B cell (primary cell): Measurements from ENCODE around the gene GGNBP2. TPM values are rescaled to one million over a fixed set of nuclear protein-coding genes. Genes with fewer than 3 reads are reported as not detected.

Experiments
- ATAC-seq: fragments of 200-7000 bp; cut with Tn5 transposase; one replicate; pipeline ENCODE4 v1.10.0; 2021; ENCODE audit warnings: low read depth, mild to moderate bottlenecking, moderate number of reproducible peaks, moderate library complexity
- CTCF ChIA-PET: fragments of 350-600 bp; sonication (Branson Sonifier 250); formaldehyde crosslinking; loops from one replicate; lab custom pipeline; 2021; ENCODE audit warnings: antibody characterized with exemption, inconsistent platforms; lab: Charles Lee
- POLR2A ChIA-PET: fragments of 350-600 bp; sonication (Branson Sonifier 250); formaldehyde crosslinking; loops from one replicate; lab custom pipeline; 2021; ENCODE audit warnings: antibody characterized with exemption; lab: Charles Lee
- DNase-seq: peaks from one replicate; pipeline ENCODE4 v3.0.0; 2013
- H2AFZ ChIP-seq: 2 replicates; pipeline ENCODE4 v1.6.1; 2012; ENCODE audit warnings: mild to moderate bottlenecking, low read depth, low read length; ENCODE audit not compliant: insufficient read depth, poor library complexity, severe bottlenecking
- H3K27ac ChIP-seq, 2 donors: 1 replicate in 1 of 2; 2 replicates in 1 of 2; pipeline ENCODE4 v1.5.1; 2012 to 2013; ENCODE audit warnings: low read length in 2 of 2, mild to moderate bottlenecking in 2 of 2, moderate library complexity in 1 of 2
- H3K27me3 ChIP-seq, 4 experiments: fragments of 200-600 bp in 1 of 4; sonication (generic) in 1 of 4; replicated peaks in 1 of 4; 1 replicate in 2 of 4; 2 replicates in 2 of 4; pipeline versions ENCODE4 v1.6.1 to v1.7.0; 2013 to 2016; ENCODE audit warnings: low read length in 3 of 4, mild to moderate bottlenecking in 2 of 4, mixed read lengths in 1 of 4, moderate library complexity in 1 of 4; ENCODE audit not compliant: insufficient read depth in 4 of 4, control insufficient read depth in 3 of 4; ENCODE audit errors: control extremely low read depth in 1 of 4
- H3K36me3 ChIP-seq, 2 experiments: replicated peaks in 1 of 2; 1 replicate in 1 of 2; 2 replicates in 1 of 2; pipeline versions ENCODE4 v1.6.1 to v1.7.1; 2013; ENCODE audit warnings: low read length in 1 of 2; ENCODE audit not compliant: insufficient read depth in 2 of 2, control insufficient read depth in 1 of 2; ENCODE audit errors: control extremely low read depth in 1 of 2, extremely low read depth in 1 of 2
- H3K4me1 ChIP-seq, 2 donors: fragments of 200-600 bp in 1 of 2; sonication (generic) in 1 of 2; 1 replicate in 1 of 2; 2 replicates in 1 of 2; pipeline versions ENCODE4 v1.5.1 to v1.6.1; 2013 to 2017; ENCODE audit warnings: low read length in 2 of 2; ENCODE audit not compliant: control insufficient read depth in 2 of 2, insufficient read depth in 2 of 2
- H3K4me2 ChIP-seq: replicated peaks from 2 replicates; pipeline ENCODE3; 2012; ENCODE audit warnings: mild to moderate bottlenecking, low read depth, low read length; ENCODE audit not compliant: poor library complexity, severe bottlenecking
- H3K4me3 ChIP-seq, 5 experiments: fragments of 200-600 bp in 1 of 5; sonication (generic) in 1 of 5; 1 replicate in 3 of 5; 2 replicates in 2 of 5; pipeline versions ENCODE4 v1.5.1 to v1.7.0; 2011 to 2016; ENCODE audit warnings: low read length in 4 of 5, mild to moderate bottlenecking in 4 of 5, low read depth in 2 of 5, control low read depth in 1 of 5, moderate library complexity in 1 of 5; ENCODE audit not compliant: insufficient read depth in 1 of 5; ENCODE audit errors: control extremely low read depth in 1 of 5, extremely low read depth in 1 of 5
- H3K79me2 ChIP-seq: fragments of 200-600 bp; sonication (generic); one replicate; pipeline ENCODE4 v1.6.0; 2016; ENCODE audit warnings: low read length; ENCODE audit not compliant: control insufficient read depth, insufficient read depth
- H3K9ac ChIP-seq: fragments of 200-600 bp; sonication (generic); 2 replicates; pipeline ENCODE4 v1.6.1; 2017; ENCODE audit warnings: mild to moderate bottlenecking, low read length, moderate library complexity
- H3K9me3 ChIP-seq, 3 donors: one replicate each; pipeline versions ENCODE4 v1.6.1 to v1.7.1; 2013; ENCODE audit warnings: low read length in 2 of 3; ENCODE audit not compliant: control insufficient read depth in 2 of 3, insufficient read depth in 1 of 3; ENCODE audit errors: control extremely low read depth in 1 of 3
- H4K20me1 ChIP-seq: 2 replicates; pipeline ENCODE4 v1.6.0; 2012; ENCODE audit warnings: mild to moderate bottlenecking, low read length; ENCODE audit not compliant: insufficient read depth, control insufficient read depth, poor library complexity, severe bottlenecking
- H3K27ac Mint-ChIP-seq: one replicate; pipeline ENCODE4 v1.8.0; 2021; ENCODE audit warnings: mixed read lengths
- H3K27me3 Mint-ChIP-seq: one replicate; pipeline ENCODE4 v1.8.0; 2021; ENCODE audit warnings: mixed read lengths
- H3K4me1 Mint-ChIP-seq: one replicate; pipeline ENCODE4 v1.8.0; 2021; ENCODE audit warnings: mixed read lengths
- H3K4me3 Mint-ChIP-seq: one replicate; pipeline ENCODE4 v1.8.0; 2021; ENCODE audit warnings: mixed read lengths
- H3K9me3 Mint-ChIP-seq: one replicate; pipeline ENCODE4 v1.8.0; 2022; ENCODE audit warnings: mixed read lengths; ENCODE audit not compliant: insufficient read depth
- CTCF ChIP-seq: fragments of 200-600 bp; IDR thresholded peaks from one replicate; pipeline ENCODE4 v1.8.0; 2022; ENCODE audit warnings: antibody characterized with exemption, mild to moderate bottlenecking
- EZH2 ChIP-seq: IDR thresholded peaks from 2 replicates; pipeline ENCODE4 v1.6.1; 2012; ENCODE audit warnings: borderline replicate concordance, low read depth, mild to moderate bottlenecking, moderate library complexity, low read length; ENCODE audit not compliant: insufficient read depth, poor library complexity, severe bottlenecking
- WGBS: methylation state at CpG from one replicate; pipeline ENCODE4 v1.1.5; 2013; ENCODE audit warnings: missing lambda C conversion rate; ENCODE audit not compliant: insufficient coverage; 5-methylcytosine and 5-hydroxymethylcytosine counted together
- intact Hi-C: fragments of 100-400 bp; cut with micrococcal nuclease; formaldehyde crosslinking; loops from one replicate; pipeline ENCODE4 v1.10.0; 2022
- polyA plus RNA-seq: library from polyadenylated mRNA; depleted of rRNA; stranded (reverse); fragments of >200 nt; gene quantifications from 2 replicates; pipeline ENCODE4 v1.2.3, GENCODE V29; 2012
- total RNA-seq, 2 donors: library from RNA; stranded (reverse); fragments of 120-200 nt in 1 of 2; gene quantifications; 1 replicate in 1 of 2; 2 replicates in 1 of 2; pipeline versions ENCODE4 v1.2.3 to v1.2.4, GENCODE V29; 2013 to 2022

The GGNBP2 gene
- total and polyA plus RNA-seq, 2 donors (not counting 1 experiment from before 2014, with no cell fraction given): 107 to 137 TPM

GRCh38 chr17:36498155-36498554 is 46.6 kb upstream of the GGNBP2 start:
- H3K27ac Mint-ChIP-seq: no peak overlapping the region
- Histone ChIP-seq H3K4me1 (no peaks in the 10 kb centered on the region), H3K9me3 (no peaks in the 10 kb centered on the region), H3K4me3 (no peak overlapping the region), H3K36me3 (peaks cover 9 to 57% of the 10 kb centered on the region in 2 experiments), H4K20me1 (peaks cover 3% of the 10 kb centered on the region), H3K27me3 (no peaks in the 10 kb centered on the region), H2AFZ (no peak overlapping the region), H3K9ac (no peak overlapping the region), H3K4me2 (no peak overlapping the region), H3K79me2 (no peaks in the 10 kb centered on the region), H3K27ac (no peak overlapping the region)
- H3K4me3 Mint-ChIP-seq: no peak overlapping the region
- H3K27me3 Mint-ChIP-seq: no peaks in the 10 kb centered on the region
- ATAC-seq: no peak
- POLR2A ChIA-PET: no interaction called here
- intact Hi-C loops: no loop called here
- H3K9me3 Mint-ChIP-seq: no peaks in the 10 kb centered on the region
- DNase-seq: no peak
- WGBS: 96% methylated on average over 7 of the region's 9 CpGs
- TF ChIP-seq EZH2 (no peak), CTCF (no peak)
- no peaks in the 10 kb centered on the region for H3K4me1 Mint-ChIP-seq
- CTCF ChIA-PET: interaction anchor here (0.6 kb wide), 1 partner anchor 516 kb away, joined by 3 read pairs; no protein-coding TSS in a partner anchor

GRCh38 chr17:36498560-36499300 is 46.0 kb upstream of the GGNBP2 start:
- no peak for TF ChIP-seq CTCF
- no peak for TF ChIP-seq EZH2
- Histone ChIP-seq H3K4me2 (no peak overlapping the region), H3K9ac (no peak overlapping the region), H3K9me3 (no peaks in the 10 kb centered on the region), H3K4me3 (no peak overlapping the region), H3K27me3 (no peaks in the 10 kb centered on the region), H4K20me1 (no peaks in the 10 kb centered on the region), H3K36me3 (peaks cover 9 to 57% of the 10 kb centered on the region in 2 experiments), H3K4me1 (no peaks in the 10 kb centered on the region), H3K27ac (no peak overlapping the region), H2AFZ (no peak overlapping the region), H3K79me2 (no peaks in the 10 kb centered on the region)
- 92% methylated on average over 5 of the region's 7 CpGs for WGBS
- ChIA-PET CTCF (no interaction called here), POLR2A (interaction anchor here (0.7 kb wide), 1 partner anchor 63 kb away, joined by 3 read pairs; no protein-coding TSS in a partner anchor)
- Mint-ChIP-seq H3K27me3 (no peaks in the 10 kb centered on the region), H3K27ac (no peak overlapping the region), H3K4me1 (no peaks in the 10 kb centered on the region), H3K4me3 (no peak overlapping the region), H3K9me3 (no peaks in the 10 kb centered on the region)
- DNase-seq (no peak), ATAC-seq (no peak)
- intact Hi-C loops: no loop called here
